Bronchial epithelial cell (primary cell): ENCODE results near the gene MBD6. TPM values are rescaled to one million over a fixed set of nuclear protein-coding genes. Genes with fewer than 3 reads are reported as not detected.

Experiments
- DNase-seq: peaks from one replicate; pipeline ENCODE4 v3.0.0-alpha.2; 2010; ENCODE audit warnings: low read depth
- FAIRE-seq: peaks from 2 replicates; lab custom pipeline; 2011; peaks lifted over from hg19 to GRCh38; lab: Jason Lieb, UNC
- H3K27me3 ChIP-seq: 2 replicates; pipeline ENCODE4 v1.5.1; 2011; ENCODE audit warnings: low read length; ENCODE audit not compliant: control insufficient read depth, insufficient read depth
- H3K36me3 ChIP-seq: 2 replicates; pipeline ENCODE4 v1.5.1; 2011; ENCODE audit warnings: low read length; ENCODE audit not compliant: control insufficient read depth, insufficient read depth
- H3K4me3 ChIP-seq: 2 replicates; pipeline ENCODE4 v1.5.1; 2011; ENCODE audit warnings: mild to moderate bottlenecking, low read depth, low read length, control low read depth
- CTCF ChIP-seq: IDR thresholded peaks from 2 replicates; pipeline ENCODE4 v1.5.1; 2011; ENCODE audit warnings: mild to moderate bottlenecking, moderate library complexity, low read length, control low read depth, inconsistent platforms; ENCODE audit not compliant: insufficient read depth, severe bottlenecking
- total RNA-seq: library from RNA; depleted of rRNA; stranded (reverse); fragments of >200 nt; gene quantifications from 2 replicates; pipeline ENCODE4 v1.2.1, GENCODE V29; 2014

MBD6 gene
- total RNA-seq, 1 donor from 2014 or later, result 5.0 TPM

- Histone ChIP-seq H3K4me3 (no peak overlapping the region), H3K36me3 (no peaks in the 10 kb centered on the region), H3K27me3 (peaks cover 7% of the 10 kb centered on the region)
- FAIRE-seq, result no peak
- TF ChIP-seq CTCF, result no peak
- DNase-seq, result no peak
Observed at GRCh38 chr12:57549203-57549908, 26.7 kb downstream of the MBD6 start.

DNA sequence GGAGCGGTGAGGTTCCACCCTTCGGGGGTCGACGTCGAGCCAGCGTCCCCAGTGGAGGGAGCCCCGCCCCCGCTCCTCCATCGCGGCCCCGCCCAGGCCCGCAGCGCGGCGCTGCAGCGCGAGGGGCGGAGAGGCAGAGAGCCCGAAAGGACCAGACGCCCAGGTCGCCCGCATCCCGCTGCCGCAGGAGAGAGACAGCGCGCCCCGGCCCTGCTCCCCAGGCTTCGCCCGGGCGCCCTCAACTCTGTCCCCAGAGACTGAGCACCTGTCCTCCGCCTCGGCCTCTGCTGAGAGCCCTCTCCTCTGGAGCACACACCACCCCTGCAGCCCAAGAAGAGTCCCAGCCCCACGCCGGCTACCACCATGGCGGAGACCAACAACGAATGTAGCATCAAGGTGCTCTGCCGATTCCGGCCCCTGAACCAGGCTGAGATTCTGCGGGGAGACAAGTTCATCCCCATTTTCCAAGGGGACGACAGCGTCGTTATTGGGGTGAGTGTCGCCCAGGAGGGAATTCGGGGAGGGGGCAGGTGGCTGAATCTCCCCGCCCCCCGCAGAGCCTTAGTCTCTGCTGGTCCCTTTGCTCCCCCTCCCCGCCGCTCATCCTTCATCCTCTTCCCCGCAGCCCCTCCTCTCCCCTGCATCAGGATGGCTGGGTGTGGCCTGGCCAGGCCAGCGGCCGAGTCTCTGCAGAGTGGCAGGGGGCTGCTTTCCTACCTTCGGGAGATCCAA lies 27.5 kb downstream of the MBD6 start, which contains the start of gene KIF5A:
TSS of gene KIF5A (plus strand) at position 136 of the 732 bp plus-strand sequence. CDS start at position 364, 228 bp downstream.
- Histone ChIP-seq H3K27me3 (peaks cover 7% of the 10 kb centered on the region), H3K36me3 (no peaks in the 10 kb centered on the region), H3K4me3 (peak within 1 kb of the TSS; percentile 7)
- DNase-seq (no peak), FAIRE-seq (no peak)
- TF ChIP-seq CTCF, result peak; percentile 13

GRCh38 chr12:57550641-57551549 lies 28.3 kb downstream of the MBD6 start:
- peaks cover 7% of the 10 kb centered on the region for H3K27me3 ChIP-seq

DNA sequence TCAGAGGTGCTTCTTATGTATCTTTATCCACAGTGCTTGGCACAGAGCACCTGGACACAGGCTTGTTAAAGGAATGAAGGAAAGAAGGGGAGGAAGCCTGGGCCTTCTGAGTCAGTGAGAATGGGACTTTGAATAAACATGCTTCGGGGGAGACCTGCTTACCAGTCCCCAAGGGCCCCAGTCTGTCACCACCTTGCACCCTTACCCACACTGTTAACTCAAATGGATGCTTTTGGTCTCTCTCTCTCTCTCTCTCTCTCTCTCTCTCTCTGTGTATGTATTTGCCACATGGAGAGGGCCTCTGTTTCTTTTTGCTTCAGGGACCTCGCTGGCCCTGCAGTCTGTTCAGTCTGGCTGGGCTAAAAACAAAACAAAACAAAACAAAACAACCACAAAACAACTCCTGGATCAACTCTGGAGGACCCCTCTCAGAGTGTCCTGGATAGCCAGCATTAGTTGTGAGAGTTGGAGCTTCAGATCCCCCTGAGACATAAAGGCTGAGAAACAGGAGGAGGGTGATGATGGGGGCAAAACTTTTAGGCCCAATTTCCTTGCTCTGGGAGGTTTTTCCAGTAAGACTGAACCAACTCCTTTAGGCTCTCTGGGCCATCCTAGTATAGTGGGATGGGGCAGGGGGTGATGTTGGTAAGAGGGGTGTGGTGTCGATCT lies 29.1 kb downstream of the MBD6 start:
- no peaks in the 10 kb centered on the region for H3K36me3 ChIP-seq
- FAIRE-seq, result no peak
- no peak for TF ChIP-seq CTCF
- no peak for DNase-seq
- peaks cover 7% of the 10 kb centered on the region for H3K27me3 ChIP-seq
- no peak overlapping the region for H3K4me3 ChIP-seq

More at GRCh38 chr12:57550641-57551549, 28.3 kb downstream of the MBD6 start:
- H3K4me3 ChIP-seq, result no peak overlapping the region
- no peaks in the 10 kb centered on the region for H3K36me3 ChIP-seq
- TF ChIP-seq CTCF, result no peak
- FAIRE-seq (no peak), DNase-seq (no peak)

GRCh38 chr12:57552306-57552651 lies 29.7 kb downstream of the MBD6 start:
- FAIRE-seq, result no peak
- no peak for TF ChIP-seq CTCF
- Histone ChIP-seq H3K36me3 (no peaks in the 10 kb centered on the region), H3K4me3 (no peak overlapping the region), H3K27me3 (peaks cover 7% of the 10 kb centered on the region)
- DNase-seq, result no peak
